Esophagus muscularis mucosa (tissue), 4 donors: ENCODE data around the gene LCE3E. TPM values are rescaled to one million over a fixed set of nuclear protein-coding genes. Genes with fewer than 3 reads are reported as not detected.
"Not testable (repeated sequence)": the region's sequence is repeated elsewhere in the genome, so short reads cannot be mapped to it uniquely, and the experiment has no call there.

Source experiments
- DNase-seq: peaks from one replicate; pipeline ENCODE4 v3.0.0-alpha.2; 2017; ENCODE audit errors: extremely low spot score
- H3K27ac ChIP-seq, 4 donors: fragments of 200-600 bp; sonication (generic); replicated peaks in 1 of 4; 1 replicate in 3 of 4; 2 replicates in 1 of 4; pipeline ENCODE4 v1.5.1; 2016 to 2019; ENCODE audit warnings: mild to moderate bottlenecking in 1 of 4
- H3K27me3 ChIP-seq, 4 donors: fragments of 200-600 bp; sonication (generic); one replicate each; pipeline versions ENCODE4 v1.5.1 to v1.6.0; 2016 to 2019
- H3K36me3 ChIP-seq, 4 donors: fragments of 200-600 bp; sonication (generic); one replicate each; pipeline ENCODE4 v1.5.1; 2016 to 2019
- H3K4me1 ChIP-seq, 4 donors: fragments of 200-600 bp; sonication (generic); one replicate each; pipeline ENCODE4 v1.5.1; 2016 to 2019
- H3K4me3 ChIP-seq, 4 donors: fragments of 200-600 bp; sonication (generic); 1 replicate in 2 of 4; 2 replicates in 2 of 4; pipeline ENCODE4 v1.5.1; 2016 to 2019; ENCODE audit warnings: mild to moderate bottlenecking in 4 of 4, moderate library complexity in 1 of 4
- H3K9me3 ChIP-seq, 4 donors: fragments of 200-600 bp; sonication (generic); 1 replicate in 3 of 4; 2 replicates in 1 of 4; pipeline ENCODE4 v1.5.1; 2016 to 2019
- EP300 ChIP-seq: sonication (generic); formaldehyde crosslinking; IDR thresholded peaks from one replicate; pipeline ENCODE4 v1.6.1; 2017; ENCODE audit warnings: antibody characterized with exemption
- POLR2A ChIP-seq: fragments of 450-650 bp; IDR thresholded peaks from one replicate; pipeline ENCODE4 v1.6.1; 2017; ENCODE audit warnings: antibody characterized with exemption, moderate library complexity, mild to moderate bottlenecking, low read depth
- POLR2AphosphoS5 ChIP-seq, 2 donors: sonication (generic); formaldehyde crosslinking; IDR thresholded peaks; one replicate each; pipeline ENCODE4 v1.6.1; 2017; ENCODE audit warnings: antibody characterized with exemption in 2 of 2
- WGBS: methylation state at CpG from one replicate; pipeline ENCODE4 v1.1.5; 2018; 5-methylcytosine and 5-hydroxymethylcytosine counted together
- intact Hi-C: fragments of 100-400 bp; cut with DNase I; formaldehyde crosslinking; loops from one replicate; pipeline ENCODE4 v1.15.1; 2023
- total RNA-seq, 4 donors: library from RNA; depleted of rRNA; stranded (reverse); fragments of >200 nt; gene quantifications; one replicate each; pipeline versions ENCODE4 v1.1.0 to v1.2.1, GENCODE V29; 2016
- TF ChIP-seq, protein P1 (sequence below), 3 experiments: fragments of 200-600 bp in 2 of 3; fragments of 450-650 bp in 1 of 3; sonication (generic) in 2 of 3; IDR thresholded peaks; one replicate each; pipeline ENCODE4 v1.5.1; 2017 to 2019; ENCODE audit warnings: antibody characterized with exemption in 3 of 3, mild to moderate bottlenecking in 2 of 3, moderate library complexity in 1 of 3

Gene LCE3E
- total RNA-seq, 4 donors from 2014 or later: not detected

DNA sequence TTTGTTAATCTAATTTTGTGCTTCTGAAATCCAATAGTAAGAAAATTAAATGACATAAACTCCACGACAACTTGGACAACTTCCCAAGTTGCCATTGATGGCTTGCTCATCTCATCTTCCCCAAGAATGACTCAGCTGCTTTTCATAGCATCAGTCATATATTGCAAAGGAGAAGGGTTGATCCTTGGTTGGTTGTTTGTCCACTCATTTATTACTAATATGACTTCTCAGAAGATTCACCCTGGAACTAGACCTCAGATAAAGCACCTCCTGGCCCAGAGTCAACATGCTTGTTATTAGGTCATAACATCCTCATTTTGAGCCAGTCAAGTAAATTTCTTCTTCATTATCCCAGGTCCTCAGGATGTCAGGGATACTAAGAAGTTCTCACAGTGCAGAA is 16.1 kb upstream of the LCE3E start:
- TF ChIP-seq EP300 (no peak), POLR2AphosphoS5 (IDR thresholded peaks at IDR 0.05) (no peak), POLR2A (no peak)
- TF ChIP-seq, protein P1, sequence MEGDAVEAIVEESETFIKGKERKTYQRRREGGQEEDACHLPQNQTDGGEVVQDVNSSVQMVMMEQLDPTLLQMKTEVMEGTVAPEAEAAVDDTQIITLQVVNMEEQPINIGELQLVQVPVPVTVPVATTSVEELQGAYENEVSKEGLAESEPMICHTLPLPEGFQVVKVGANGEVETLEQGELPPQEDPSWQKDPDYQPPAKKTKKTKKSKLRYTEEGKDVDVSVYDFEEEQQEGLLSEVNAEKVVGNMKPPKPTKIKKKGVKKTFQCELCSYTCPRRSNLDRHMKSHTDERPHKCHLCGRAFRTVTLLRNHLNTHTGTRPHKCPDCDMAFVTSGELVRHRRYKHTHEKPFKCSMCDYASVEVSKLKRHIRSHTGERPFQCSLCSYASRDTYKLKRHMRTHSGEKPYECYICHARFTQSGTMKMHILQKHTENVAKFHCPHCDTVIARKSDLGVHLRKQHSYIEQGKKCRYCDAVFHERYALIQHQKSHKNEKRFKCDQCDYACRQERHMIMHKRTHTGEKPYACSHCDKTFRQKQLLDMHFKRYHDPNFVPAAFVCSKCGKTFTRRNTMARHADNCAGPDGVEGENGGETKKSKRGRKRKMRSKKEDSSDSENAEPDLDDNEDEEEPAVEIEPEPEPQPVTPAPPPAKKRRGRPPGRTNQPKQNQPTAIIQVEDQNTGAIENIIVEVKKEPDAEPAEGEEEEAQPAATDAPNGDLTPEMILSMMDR (IDR thresholded peaks at IDR 0.05): no peak
- 75% methylated on average over 1 of the region's 1 CpG for WGBS
- intact Hi-C loops: no loop called here

GRCh38 chr1:152580433-152580832 is 13.9 kb upstream of the LCE3E start, which contains the start of gene LCE3D:
LCE3D (minus strand) TSS chr1:152580516; CDS start chr1:152579936, 580 bp downstream.
- H3K4me3 ChIP-seq: no peak within 1 kb of the TSS
- TF ChIP-seq POLR2AphosphoS5 (IDR thresholded peaks at IDR 0.05): no peak
- TF ChIP-seq, protein P1 (IDR thresholded peaks at IDR 0.05): no peak
- TF ChIP-seq EP300: no peak
- no peak for TF ChIP-seq POLR2A
- H3K27me3 ChIP-seq: peaks cover 0 to 11% (median 0%) of the 10 kb centered on the region in 4 donors
- DNase-seq: no peak
- no peaks in the 10 kb centered on the region for H3K4me1 ChIP-seq
- H3K36me3 ChIP-seq: no peaks in the 10 kb centered on the region
- H3K27ac ChIP-seq: no peak within 1 kb of the TSS
- H3K9me3 ChIP-seq: no peaks in the 10 kb centered on the region
- WGBS: 78% methylated on average over 4 of the region's 4 CpGs
- intact Hi-C loops: no loop called here

More for the DNA sequence above, 16.1 kb upstream of the LCE3E start:
- H3K36me3 ChIP-seq: no peaks in the 10 kb centered on the region
- DNase-seq: no peak
- no peaks in the 10 kb centered on the region for H3K9me3 ChIP-seq
- H3K4me1 ChIP-seq: no peaks in the 10 kb centered on the region
- no peak overlapping the region for H3K4me3 ChIP-seq
- H3K27me3 ChIP-seq: peaks cover 0 to 11% (median 0%) of the 10 kb centered on the region in 4 donors
- H3K27ac ChIP-seq: no peak overlapping the region

DNA sequence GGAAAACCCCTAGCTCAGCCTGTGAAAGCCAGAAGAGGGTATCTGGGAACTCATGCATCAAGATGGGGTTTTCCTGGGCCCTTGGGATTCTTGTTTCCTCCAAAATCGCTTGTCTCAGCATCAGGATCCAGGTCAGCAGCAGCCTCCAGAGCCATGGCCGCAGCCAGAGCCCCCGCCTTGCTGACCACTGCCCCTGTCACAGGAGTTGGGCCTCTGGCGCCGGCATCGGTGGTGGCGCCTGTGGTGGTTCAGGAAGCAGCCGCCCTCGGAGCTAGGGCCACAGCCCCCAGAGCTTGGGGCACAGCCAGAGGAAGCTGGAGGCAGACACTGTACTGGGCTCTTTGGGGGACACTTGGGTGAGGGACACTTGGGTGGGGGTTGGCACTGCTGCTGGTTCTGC is 12.9 kb upstream of the LCE3E start:
- H3K27me3 ChIP-seq: peaks cover 0 to 11% (median 0%) of the 10 kb centered on the region in 4 donors
- H3K9me3 ChIP-seq, DNase-seq, H3K27ac ChIP-seq, H3K4me1 ChIP-seq, H3K4me3 ChIP-seq, H3K36me3 ChIP-seq: not testable (repeated sequence)
- intact Hi-C loops: loop anchor here (10.0 kb wide), 1 partner anchor 65 kb away; the partner anchor contains the start of genes CRCT1 and LCE5A
- no CpG with 5 or more reads among the region's 9 CpGs for WGBS

DNA sequence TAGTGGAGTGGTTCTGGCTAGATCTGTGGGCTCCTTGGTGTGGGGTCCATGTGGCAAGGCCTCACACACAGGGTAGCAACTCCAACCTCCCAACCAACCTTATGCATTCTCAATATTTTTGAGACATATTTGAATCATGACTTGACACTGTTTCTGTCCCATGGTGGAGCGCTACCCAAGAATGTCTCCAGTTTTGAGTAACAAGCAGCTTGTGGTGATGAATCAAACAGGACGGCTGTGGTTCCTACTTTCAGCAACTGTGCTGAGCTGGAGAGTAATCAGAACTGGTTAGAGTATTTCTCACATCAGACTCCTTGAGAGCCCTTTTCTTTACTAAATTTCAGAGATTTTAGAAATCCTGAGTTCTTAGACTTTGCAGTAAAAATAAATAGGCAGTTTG is 10.6 kb upstream of the LCE3E start:
- Histone ChIP-seq H3K27me3 (peaks cover 0 to 20% (median 0%) of the 10 kb centered on the region in 4 donors), H3K9me3 (no peaks in the 10 kb centered on the region), H3K27ac (no peak overlapping the region), H3K4me1 (no peaks in the 10 kb centered on the region), H3K4me3 (no peak overlapping the region), H3K36me3 (no peaks in the 10 kb centered on the region)
- DNase-seq: no peak
- WGBS: 77% methylated on average over 2 of the region's 2 CpGs
- no peak for TF ChIP-seq POLR2AphosphoS5 (IDR thresholded peaks at IDR 0.05)
- no peak for TF ChIP-seq EP300
- TF ChIP-seq POLR2A: no peak
- TF ChIP-seq, protein P1 (IDR thresholded peaks at IDR 0.05): no peak
- intact Hi-C loops: loop anchor here (10.0 kb wide), 1 partner anchor 62 kb away; the partner anchor contains the start of genes CRCT1 and LCE5A

- TF ChIP-seq EP300 (no peak), POLR2AphosphoS5 (IDR thresholded peaks at IDR 0.05) (no peak), POLR2A (no peak)
- TF ChIP-seq, protein P1 (IDR thresholded peaks at IDR 0.05): no peak
- intact Hi-C loops: no loop called here
- H3K9me3 ChIP-seq: peaks cover 0 to 23% (median 7%) of the 10 kb centered on the region in 4 donors
- H3K27ac ChIP-seq: no peak overlapping the region
- no peaks in the 10 kb centered on the region for H3K4me1 ChIP-seq
- WGBS: 82% methylated on average over 9 of the region's 14 CpGs
- no peak overlapping the region for H3K4me3 ChIP-seq
- H3K27me3 ChIP-seq: no peaks in the 10 kb centered on the region
- no peaks in the 10 kb centered on the region for H3K36me3 ChIP-seq
- no peak for DNase-seq
Observed at GRCh38 chr1:152565535-152566215, 905 bp downstream of the LCE3E start.
